Activated CD4-positive, alpha-beta T cell treated with anti-CD3 and anti-CD28 coated beads, Interleukin-2, amount 50 U/mL, for 4 hours (primary cell): ENCODE data around the gene DBR1.
A peak's percentile ranks its signal among the peaks of the same experiment; 100 is the strongest.
"Not testable (repeated sequence)": the region's sequence is repeated elsewhere in the genome, so short reads cannot be mapped to it uniquely, and the experiment has no call there.

Experiments
- DNase-seq, 2 experiments: peaks; one replicate each; pipeline ENCODE4 v3.0.0-alpha.2; 2020

The DBR1 gene

GRCh38 chr3:138186803-138187295, 12.1 kb upstream of the DBR1 start:
- DNase-seq: peak; percentile 85

GRCh38 chr3:138186221-138186620, 11.5 kb upstream of the DBR1 start:
- no peak for DNase-seq

GRCh38 chr3:138184994-138185393, 10.3 kb upstream of the DBR1 start:
- DNase-seq: no peak

DNA sequence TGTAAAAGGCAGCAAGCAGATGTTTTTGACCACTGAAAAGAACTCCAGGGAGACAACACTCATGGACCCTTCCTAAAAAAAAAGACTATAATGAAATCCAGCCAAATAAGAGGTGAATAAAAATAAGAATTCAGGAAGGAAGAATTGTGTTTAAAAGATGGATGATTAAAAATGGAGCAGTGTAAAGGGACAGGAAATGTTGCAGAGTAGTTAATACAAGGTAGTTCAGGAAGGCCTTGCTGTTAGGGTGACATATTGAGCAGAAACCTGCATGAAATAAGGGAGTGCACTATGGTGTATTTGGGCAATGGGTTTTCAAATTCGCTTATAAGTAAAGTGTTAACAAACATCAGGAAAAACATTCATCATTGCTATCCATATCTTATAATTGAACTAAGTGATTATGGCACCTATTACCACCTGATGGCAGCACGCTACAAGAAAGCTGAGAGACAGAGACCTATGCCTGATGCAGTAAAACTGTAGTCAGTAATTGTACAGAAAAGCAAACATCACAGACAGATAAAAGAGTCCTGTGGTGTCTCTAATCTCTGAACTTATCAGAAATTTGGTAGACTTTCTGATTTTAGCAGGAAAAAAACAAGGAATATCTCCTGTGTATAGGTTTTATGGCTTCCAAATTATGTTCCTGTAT, 5.8 kb upstream of the DBR1 start:
- peak; percentile 22 to 40 for DNase-seq

DNA sequence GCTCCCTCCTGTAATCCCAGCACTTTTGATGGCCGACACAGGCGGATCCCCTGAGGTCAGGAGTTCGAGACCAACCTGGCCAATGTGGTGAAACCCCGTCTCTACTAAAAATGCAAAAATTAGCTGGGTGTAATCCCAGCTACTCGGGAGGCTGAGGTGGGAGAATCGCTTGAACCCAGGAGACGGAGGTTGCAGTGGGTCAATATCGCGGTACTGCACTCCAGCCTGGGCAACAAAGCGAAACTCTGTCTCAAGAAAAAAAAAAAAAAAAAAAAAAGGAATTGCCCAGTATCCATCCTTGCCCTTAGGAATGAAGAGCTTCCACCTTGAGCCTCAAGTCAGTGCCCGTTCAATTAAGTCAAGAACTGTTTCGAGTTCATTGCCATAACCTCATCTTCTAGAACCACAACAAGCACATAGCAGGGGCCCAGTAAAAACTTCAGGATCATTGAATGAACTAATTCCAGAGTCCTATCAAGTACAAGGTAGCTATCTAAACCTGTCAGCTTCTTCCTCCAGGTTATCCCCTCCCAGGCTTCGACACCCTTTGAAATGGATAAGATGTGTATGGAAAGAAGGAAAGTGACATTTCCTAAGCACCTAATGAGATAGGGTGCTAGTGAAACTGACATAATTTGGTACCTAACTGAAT, 826 bp downstream of the DBR1 start:
- no peak for DNase-seq

GRCh38 chr3:138172625-138173024, 2.1 kb downstream of the DBR1 start:
- DNase-seq: no peak

- DNase-seq: no peak
These were observed 9.7 kb downstream of the DBR1 start for GRCh38 chr3:138165061-138165460.

DNA sequence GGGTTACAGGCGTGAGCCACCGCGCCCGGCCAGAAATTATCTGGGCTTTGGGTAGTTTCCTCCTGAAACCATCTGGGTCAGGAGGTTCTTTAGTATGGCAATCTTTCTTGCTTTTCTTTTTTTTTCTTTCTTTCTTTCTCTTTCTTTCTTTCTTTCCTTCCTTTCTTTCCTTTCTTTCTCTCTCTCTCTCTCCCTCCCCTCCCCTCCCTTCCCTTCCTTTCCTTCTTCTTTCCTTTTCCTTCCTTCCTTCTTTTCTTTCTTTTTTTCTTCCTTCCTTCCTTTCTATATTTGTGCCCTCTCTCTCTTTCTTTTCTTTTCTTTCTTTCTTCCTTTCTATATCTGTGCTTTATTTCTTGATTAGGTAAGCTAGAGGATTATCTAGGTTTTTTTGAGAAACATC, 17.0 kb downstream of the DBR1 start:
- DNase-seq: no peak

DNA sequence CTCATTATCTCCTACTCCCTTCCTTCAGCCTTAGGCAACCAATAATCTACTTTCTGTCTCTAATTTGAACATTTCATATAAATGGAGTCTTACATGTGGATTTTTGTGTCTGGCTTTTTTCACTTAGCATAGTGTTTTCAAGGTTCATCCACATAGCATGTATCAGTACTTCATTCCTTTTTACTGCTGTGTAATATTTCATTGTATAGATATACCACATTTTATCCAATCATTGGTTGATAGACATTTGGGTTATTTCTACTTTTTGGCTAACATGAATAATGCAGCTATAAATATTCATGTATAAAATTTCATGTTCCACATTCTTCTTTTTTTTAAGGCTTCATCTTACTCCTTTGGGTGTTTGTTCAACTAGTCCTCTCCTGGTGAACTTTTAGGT, 20.2 kb downstream of the DBR1 start:
- no peak for DNase-seq

- DNase-seq: no peak
These were observed 26.2 kb downstream of the DBR1 start for GRCh38 chr3:138148503-138148902.

GRCh38 chr3:138142181-138142580, 32.5 kb downstream of the DBR1 start:
- DNase-seq: not testable (repeated sequence)

GRCh38 chr3:138140940-138141339, 33.8 kb downstream of the DBR1 start:
- no peak for DNase-seq

GRCh38 chr3:138139691-138140090, 35.0 kb downstream of the DBR1 start:
- no peak for DNase-seq

- DNase-seq: no peak
These were observed 36.9 kb downstream of the DBR1 start for GRCh38 chr3:138137861-138138260.

DNA sequence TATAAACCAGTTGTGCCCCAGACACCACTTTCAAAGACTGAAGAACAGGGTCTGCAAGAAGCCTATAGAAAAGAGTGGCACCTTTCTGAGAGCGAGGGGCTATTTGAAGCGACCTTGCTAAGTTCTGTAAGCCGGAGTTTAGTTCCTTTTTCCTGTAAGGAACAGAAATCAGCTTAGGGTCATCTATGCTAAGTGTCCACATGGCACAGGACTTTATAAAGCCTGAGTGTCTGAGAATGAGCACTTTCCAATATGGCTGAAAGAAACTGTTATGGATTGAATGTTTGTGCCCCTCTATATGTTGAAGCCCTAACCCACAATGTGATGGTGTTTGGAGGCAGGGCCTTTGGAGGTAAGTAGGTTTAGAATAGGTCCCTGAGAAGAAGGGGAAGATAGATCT, 38.5 kb downstream of the DBR1 start:
- DNase-seq: no peak

GRCh38 chr3:138135833-138136194, 38.9 kb downstream of the DBR1 start:
- no peak for DNase-seq

GRCh38 chr3:138135146-138135832, 39.4 kb downstream of the DBR1 start:
- no peak for DNase-seq

DNA sequence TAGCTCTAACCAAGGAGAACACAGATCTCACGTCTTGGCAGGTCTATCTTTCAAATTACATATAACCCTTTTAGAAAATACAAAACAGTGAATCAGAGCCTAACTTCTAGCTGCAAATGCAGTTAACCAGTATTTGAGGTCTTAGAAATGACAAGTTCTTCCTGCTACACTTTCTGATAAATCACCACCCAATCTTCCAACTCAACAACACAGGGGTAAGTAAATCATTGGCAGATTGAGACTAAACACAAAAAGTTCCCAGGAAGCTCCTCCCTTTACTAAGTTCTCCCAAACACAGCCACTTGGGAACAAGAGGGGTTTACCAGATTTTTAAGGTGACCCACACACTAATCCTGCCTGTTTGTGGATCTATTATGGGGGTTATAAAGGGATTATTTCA, 42.5 kb downstream of the DBR1 start, which contains the start of gene A4GNT:
Gene A4GNT, minus strand, starts transcription at position 152 of the 400 bp plus-strand sequence. CDS start 1,134 bp downstream, outside the sequence.
- no peak for DNase-seq

GRCh38 chr3:138127636-138128365, 46.9 kb downstream of the DBR1 start:
- no peak for DNase-seq

- no peak for DNase-seq
These were observed 49.0 kb downstream of the DBR1 start for GRCh38 chr3:138125548-138126221.

- no peak for DNase-seq
These were observed 49.9 kb downstream of the DBR1 start for GRCh38 chr3:138124706-138125355.

DNA sequence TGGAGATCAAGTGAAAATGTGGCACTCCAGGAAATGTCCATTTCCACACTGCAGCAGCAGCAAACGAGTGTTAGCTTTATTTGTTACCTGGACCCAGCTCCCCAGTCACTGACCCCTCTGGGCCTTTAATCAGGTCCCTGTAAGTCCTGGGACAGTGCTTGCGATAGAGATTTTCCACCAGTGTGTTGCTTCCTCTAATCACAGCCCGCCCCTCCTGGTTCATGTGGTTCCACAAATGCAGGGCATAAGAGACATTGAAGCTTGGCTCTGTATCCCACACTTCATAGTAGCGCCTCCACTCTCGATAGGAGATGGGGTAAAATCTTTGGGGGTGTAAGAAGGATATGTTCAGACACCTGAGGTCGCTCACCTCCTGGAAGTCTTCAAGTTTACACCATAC, 50.5 kb downstream of the DBR1 start:
- DNase-seq: no peak
